Memory B cell (primary cell): ENCODE results near the gene IFT43.

Experiments used
- ATAC-seq: fragments of 150-1000 bp; cut with Tn5 transposase; 2 replicates; pipeline ENCODE4 v1.10.0; 2021; ENCODE audit warnings: low read depth, mild to moderate bottlenecking, moderate library complexity
- DNase-seq, 2 donors: peaks; one replicate each; pipeline ENCODE4 v3.0.0; 2022; ENCODE audit warnings: low spot score in 2 of 2
- H3K27ac Mint-ChIP-seq: one replicate; pipeline ENCODE4 v1.8.0; 2022; ENCODE audit warnings: mild to moderate bottlenecking, moderate library complexity, mixed read lengths
- H3K27me3 Mint-ChIP-seq: one replicate; pipeline ENCODE4 v1.8.0; 2022; ENCODE audit warnings: mixed read lengths
- H3K36me3 Mint-ChIP-seq: one replicate; pipeline ENCODE4 v1.8.0; 2022; ENCODE audit warnings: mild to moderate bottlenecking, mixed read lengths
- H3K4me1 Mint-ChIP-seq: one replicate; pipeline ENCODE4 v1.8.0; 2022; ENCODE audit warnings: mixed read lengths
- H3K4me3 Mint-ChIP-seq: one replicate; pipeline ENCODE4 v1.8.0; 2022; ENCODE audit warnings: mild to moderate bottlenecking, moderate library complexity, mixed read lengths
- H3K9me3 Mint-ChIP-seq: one replicate; pipeline ENCODE4 v1.8.0; 2022; ENCODE audit warnings: mixed read lengths

Gene IFT43

GRCh38 chr14:75971509-75971908, 14.1 kb upstream of the IFT43 start:
- Mint-ChIP-seq H3K4me3 (no peak overlapping the region), H3K27ac (no peak overlapping the region), H3K36me3 (peaks cover 5% of the 10 kb centered on the region), H3K4me1 (peaks cover 3% of the 10 kb centered on the region), H3K27me3 (no peaks in the 10 kb centered on the region), H3K9me3 (no peaks in the 10 kb centered on the region)
- ATAC-seq (no peak), DNase-seq (no peak)

GRCh38 chr14:75972801-75973421, 12.7 kb upstream of the IFT43 start:
- ATAC-seq, result no peak
- Mint-ChIP-seq H3K4me3 (no peak overlapping the region), H3K36me3 (peaks cover 4% of the 10 kb centered on the region), H3K9me3 (no peaks in the 10 kb centered on the region), H3K27me3 (no peaks in the 10 kb centered on the region), H3K27ac (no peak overlapping the region), H3K4me1 (peaks cover 10% of the 10 kb centered on the region)
- DNase-seq, result no peak

GRCh38 chr14:75976826-75977581, 8.6 kb upstream of the IFT43 start:
- Mint-ChIP-seq H3K9me3 (no peaks in the 10 kb centered on the region), H3K27me3 (no peaks in the 10 kb centered on the region), H3K4me1 (peaks cover 41% of the 10 kb centered on the region), H3K4me3 (no peak overlapping the region), H3K27ac (no peak overlapping the region), H3K36me3 (no peaks in the 10 kb centered on the region)
- DNase-seq (no peak), ATAC-seq (no peak)

- peaks cover 38% of the 10 kb centered on the region for H3K4me1 Mint-ChIP-seq
- H3K36me3 Mint-ChIP-seq, result no peaks in the 10 kb centered on the region
- DNase-seq (no peak), ATAC-seq (no peak)
- no peaks in the 10 kb centered on the region for H3K27me3 Mint-ChIP-seq
- no peaks in the 10 kb centered on the region for H3K9me3 Mint-ChIP-seq
- peak overlapping the region; percentile 72 for H3K27ac Mint-ChIP-seq
- H3K4me3 Mint-ChIP-seq, result no peak overlapping the region
These were observed 8.0 kb upstream of the IFT43 start for GRCh38 chr14:75977582-75977943.

- peaks cover 38% of the 10 kb centered on the region for H3K4me1 Mint-ChIP-seq
- H3K27me3 Mint-ChIP-seq, result no peaks in the 10 kb centered on the region
- ATAC-seq, result peak; percentile 33
- peak overlapping the region; percentile 72 for H3K27ac Mint-ChIP-seq
- peak overlapping the region; percentile 82 for H3K4me3 Mint-ChIP-seq
- DNase-seq, result peak; percentile 16 to 18
- H3K9me3 Mint-ChIP-seq, result no peaks in the 10 kb centered on the region
- no peaks in the 10 kb centered on the region for H3K36me3 Mint-ChIP-seq
These were observed 7.3 kb upstream of the IFT43 start for GRCh38 chr14:75978249-75978731.

- DNase-seq, result peak in 1 of 2 donors; percentile 17
- ATAC-seq, result no peak
- H3K27ac Mint-ChIP-seq, result peak overlapping the region; percentile 32
- peaks cover 38% of the 10 kb centered on the region for H3K4me1 Mint-ChIP-seq
- H3K36me3 Mint-ChIP-seq, result no peaks in the 10 kb centered on the region
- H3K27me3 Mint-ChIP-seq, result no peaks in the 10 kb centered on the region
- H3K9me3 Mint-ChIP-seq, result no peaks in the 10 kb centered on the region
- no peak overlapping the region for H3K4me3 Mint-ChIP-seq
These were observed 6.4 kb upstream of the IFT43 start for GRCh38 chr14:75979071-75979571.

GRCh38 chr14:75979648-75980565, 5.7 kb upstream of the IFT43 start:
- no peak for ATAC-seq
- Mint-ChIP-seq H3K4me1 (peaks cover 38% of the 10 kb centered on the region), H3K27me3 (no peaks in the 10 kb centered on the region), H3K9me3 (no peaks in the 10 kb centered on the region), H3K27ac (peak overlapping the region; percentile 32), H3K36me3 (no peaks in the 10 kb centered on the region), H3K4me3 (no peak overlapping the region)
- no peak for DNase-seq

- ATAC-seq, result no peak
- Mint-ChIP-seq H3K4me1 (peaks cover 41% of the 10 kb centered on the region), H3K9me3 (no peaks in the 10 kb centered on the region), H3K27ac (peak overlapping the region; percentile 30), H3K36me3 (no peaks in the 10 kb centered on the region), H3K4me3 (peak overlapping the region; percentile 88), H3K27me3 (no peaks in the 10 kb centered on the region)
- no peak for DNase-seq
These were observed 4.7 kb upstream of the IFT43 start for GRCh38 chr14:75980856-75981255.

- no peaks in the 10 kb centered on the region for H3K27me3 Mint-ChIP-seq
- DNase-seq, result peak; percentile 20 to 32
- peak within 1 kb of the TSS; percentile 88 for H3K4me3 Mint-ChIP-seq
- no peaks in the 10 kb centered on the region for H3K36me3 Mint-ChIP-seq
- H3K27ac Mint-ChIP-seq, result peak within 1 kb of the TSS; percentile 85
- peaks cover 44% of the 10 kb centered on the region for H3K4me1 Mint-ChIP-seq
- ATAC-seq, result peak; percentile 38
- H3K9me3 Mint-ChIP-seq, result no peaks in the 10 kb centered on the region
These were observed 3.9 kb upstream of the IFT43 start, which contains the start of gene TGFB3 for GRCh38 chr14:75981426-75982265. TGFB3 (minus strand) TSS chr14:75981995; CDS start chr14:75980893, 1,102 bp downstream.

GRCh38 chr14:75982266-75983018, 3.1 kb upstream of the IFT43 start:
- Mint-ChIP-seq H3K36me3 (no peaks in the 10 kb centered on the region), H3K4me3 (peak overlapping the region; percentile 88), H3K4me1 (peaks cover 45% of the 10 kb centered on the region), H3K27ac (peak overlapping the region; percentile 85), H3K9me3 (no peaks in the 10 kb centered on the region), H3K27me3 (no peaks in the 10 kb centered on the region)
- peak; percentile 78 to 84 for DNase-seq
- ATAC-seq, result peak; percentile 65

- no peaks in the 10 kb centered on the region for H3K9me3 Mint-ChIP-seq
- H3K4me3 Mint-ChIP-seq, result peak overlapping the region; percentile 88
- no peak for DNase-seq
- no peak for ATAC-seq
- no peaks in the 10 kb centered on the region for H3K36me3 Mint-ChIP-seq
- H3K4me1 Mint-ChIP-seq, result peaks cover 40% of the 10 kb centered on the region
- H3K27ac Mint-ChIP-seq, result no peak overlapping the region
- H3K27me3 Mint-ChIP-seq, result no peaks in the 10 kb centered on the region
These were observed 2.6 kb upstream of the IFT43 start for GRCh38 chr14:75983019-75983358.

- ATAC-seq (no peak), DNase-seq (no peak)
- Mint-ChIP-seq H3K27ac (peak overlapping the region; percentile 91), H3K4me1 (peaks cover 27% of the 10 kb centered on the region), H3K9me3 (no peaks in the 10 kb centered on the region), H3K4me3 (no peak overlapping the region), H3K27me3 (no peaks in the 10 kb centered on the region), H3K36me3 (no peaks in the 10 kb centered on the region)
These were observed 889 bp upstream of the IFT43 start for GRCh38 chr14:75984674-75985073.

GRCh38 chr14:75986439-75986765, 839 bp downstream of the IFT43 start:
- H3K27me3 Mint-ChIP-seq, result no peaks in the 10 kb centered on the region
- DNase-seq, result no peak
- H3K4me1 Mint-ChIP-seq, result peaks cover 15% of the 10 kb centered on the region
- peak overlapping the region; percentile 93 for H3K4me3 Mint-ChIP-seq
- H3K36me3 Mint-ChIP-seq, result peaks cover 5% of the 10 kb centered on the region
- no peak for ATAC-seq
- H3K9me3 Mint-ChIP-seq, result no peaks in the 10 kb centered on the region
- H3K27ac Mint-ChIP-seq, result peak overlapping the region; percentile 91
